ENCODE measurements around the gene LMAN1.
A peak's percentile ranks its signal among the peaks of the same experiment; 100 is the strongest.

The LMAN1 gene

GRCh38 chr18:59358712-59359575 is at the start of gene LMAN1:
TSS of gene LMAN1 (minus strand) at chr18:59359265. CDS start at chr18:59359244, 21 bp downstream.
- H3K27ac Mint-ChIP-seq: peak within 1 kb of the TSS; percentile 90 to 97
- peak; percentile 94 for ATAC-seq

GRCh38 chr18:59402432-59403090 is 43.5 kb upstream of the LMAN1 start:
- H3K9me3 Mint-ChIP-seq: no peaks in the 10 kb centered on the region
- peak; percentile 100 for ATAC-seq
- H3K4me3 Mint-ChIP-seq: no peak overlapping the region
- peak; percentile 76 to 80 for DNase-seq
- H3K4me1 Mint-ChIP-seq: no peaks in the 10 kb centered on the region
- H3K27me3 Mint-ChIP-seq: peaks cover 8% of the 10 kb centered on the region
- peak overlapping the region in 1 of 2 donors; percentile 25 for H3K27ac Mint-ChIP-seq

More at GRCh38 chr18:59358712-59359575, at the start of gene LMAN1:
- DNase-seq: peak; percentile 94 to 95
- H3K9me3 Mint-ChIP-seq: no peaks in the 10 kb centered on the region
- peak within 1 kb of the TSS; percentile 84 to 94 for H3K4me3 Mint-ChIP-seq
- H3K27me3 Mint-ChIP-seq: no peaks in the 10 kb centered on the region
- H3K4me1 Mint-ChIP-seq: peaks cover 16% of the 10 kb centered on the region

GRCh38 chr18:59400407-59400806 is 41.3 kb upstream of the LMAN1 start:
- H3K9me3 Mint-ChIP-seq: no peaks in the 10 kb centered on the region
- H3K27me3 Mint-ChIP-seq: peaks cover 19% of the 10 kb centered on the region
- peaks cover 11% of the 10 kb centered on the region for H3K4me1 Mint-ChIP-seq
- no peak for DNase-seq
- H3K4me3 Mint-ChIP-seq: no peak overlapping the region
- H3K27ac Mint-ChIP-seq: no peak overlapping the region
- ATAC-seq: no peak

GRCh38 chr18:59395226-59396175 is 36.4 kb upstream of the LMAN1 start:
- H3K4me3 Mint-ChIP-seq: peak overlapping the region in 1 of 2 donors; percentile 2
- no peaks in the 10 kb centered on the region for H3K9me3 Mint-ChIP-seq
- no peak overlapping the region for H3K27ac Mint-ChIP-seq
- peaks cover 17% of the 10 kb centered on the region for H3K4me1 Mint-ChIP-seq
- ATAC-seq (no peak), DNase-seq (no peak)
- peaks cover 42% of the 10 kb centered on the region for H3K27me3 Mint-ChIP-seq

- no peak overlapping the region for H3K4me3 Mint-ChIP-seq
- ATAC-seq (no peak), DNase-seq (no peak)
- H3K27me3 Mint-ChIP-seq: peaks cover 42% of the 10 kb centered on the region
- H3K27ac Mint-ChIP-seq: no peak overlapping the region
- peaks cover 17% of the 10 kb centered on the region for H3K4me1 Mint-ChIP-seq
- no peaks in the 10 kb centered on the region for H3K9me3 Mint-ChIP-seq
Observed at GRCh38 chr18:59393381-59393780, 34.3 kb upstream of the LMAN1 start.

GRCh38 chr18:59388817-59389216 is 29.8 kb upstream of the LMAN1 start:
- Mint-ChIP-seq H3K4me3 (no peak overlapping the region), H3K4me1 (no peaks in the 10 kb centered on the region), H3K9me3 (no peaks in the 10 kb centered on the region), H3K27ac (no peak overlapping the region), H3K27me3 (peaks cover 23% of the 10 kb centered on the region)
- no peak for DNase-seq
- ATAC-seq: no peak

GRCh38 chr18:59387687-59388565 is 28.9 kb upstream of the LMAN1 start:
- no peaks in the 10 kb centered on the region for H3K4me1 Mint-ChIP-seq
- H3K4me3 Mint-ChIP-seq: no peak overlapping the region
- DNase-seq (no peak), ATAC-seq (no peak)
- no peak overlapping the region for H3K27ac Mint-ChIP-seq
- H3K9me3 Mint-ChIP-seq: no peaks in the 10 kb centered on the region
- peaks cover 17% of the 10 kb centered on the region for H3K27me3 Mint-ChIP-seq

- no peaks in the 10 kb centered on the region for H3K9me3 Mint-ChIP-seq
Observed at GRCh38 chr18:59386909-59387686, 28.0 kb upstream of the LMAN1 start.

GRCh38 chr18:59385191-59385590 is 26.1 kb upstream of the LMAN1 start:
- Mint-ChIP-seq H3K4me1 (no peaks in the 10 kb centered on the region), H3K9me3 (no peaks in the 10 kb centered on the region), H3K4me3 (no peak overlapping the region), H3K27ac (no peak overlapping the region), H3K27me3 (peaks cover 10% of the 10 kb centered on the region)
- DNase-seq (no peak), ATAC-seq (no peak)

More at GRCh38 chr18:59386909-59387686, 28.0 kb upstream of the LMAN1 start:
- H3K4me1 Mint-ChIP-seq: no peaks in the 10 kb centered on the region
- H3K4me3 Mint-ChIP-seq: no peak overlapping the region
- ATAC-seq: no peak
- no peak for DNase-seq
- H3K27ac Mint-ChIP-seq: no peak overlapping the region
- H3K27me3 Mint-ChIP-seq: peaks cover 11% of the 10 kb centered on the region

- ATAC-seq (no peak), DNase-seq (no peak)
- Mint-ChIP-seq H3K27me3 (peaks cover 24% of the 10 kb centered on the region), H3K4me1 (peaks cover 6% of the 10 kb centered on the region), H3K4me3 (no peak overlapping the region), H3K9me3 (no peaks in the 10 kb centered on the region), H3K27ac (no peak overlapping the region)
Observed at GRCh38 chr18:59383851-59384250, 24.8 kb upstream of the LMAN1 start.

GRCh38 chr18:59382383-59382782 is 23.3 kb upstream of the LMAN1 start:
- Mint-ChIP-seq H3K27ac (no peak overlapping the region), H3K4me1 (peaks cover 21% of the 10 kb centered on the region), H3K4me3 (no peak overlapping the region), H3K27me3 (peaks cover 29% of the 10 kb centered on the region), H3K9me3 (no peaks in the 10 kb centered on the region)
- DNase-seq (no peak), ATAC-seq (no peak)

- Mint-ChIP-seq H3K27ac (no peak overlapping the region), H3K27me3 (peaks cover 33% of the 10 kb centered on the region), H3K4me3 (no peak overlapping the region), H3K9me3 (no peaks in the 10 kb centered on the region), H3K4me1 (peaks cover 25% of the 10 kb centered on the region)
- DNase-seq: no peak
- no peak for ATAC-seq
Observed at GRCh38 chr18:59381949-59382348, 22.9 kb upstream of the LMAN1 start.

- H3K27me3 Mint-ChIP-seq: peaks cover 36% of the 10 kb centered on the region
- H3K4me3 Mint-ChIP-seq: no peak overlapping the region
- no peak for ATAC-seq
Observed at GRCh38 chr18:59380706-59381105, 21.6 kb upstream of the LMAN1 start.

More at GRCh38 chr18:59380706-59381105, 21.6 kb upstream of the LMAN1 start:
- no peak for DNase-seq
- peaks cover 26% of the 10 kb centered on the region for H3K4me1 Mint-ChIP-seq
- no peaks in the 10 kb centered on the region for H3K9me3 Mint-ChIP-seq
- no peak overlapping the region for H3K27ac Mint-ChIP-seq

All from stimulated activated naive CD8-positive, alpha-beta T cell treated with anti-CD3 and anti-CD28 coated beads, Interleukin-15, amount 100 ng/mL, for 72 hours (primary cell).